ENCODE results near the gene STX3.

- TF ChIP-seq, protein P1, sequence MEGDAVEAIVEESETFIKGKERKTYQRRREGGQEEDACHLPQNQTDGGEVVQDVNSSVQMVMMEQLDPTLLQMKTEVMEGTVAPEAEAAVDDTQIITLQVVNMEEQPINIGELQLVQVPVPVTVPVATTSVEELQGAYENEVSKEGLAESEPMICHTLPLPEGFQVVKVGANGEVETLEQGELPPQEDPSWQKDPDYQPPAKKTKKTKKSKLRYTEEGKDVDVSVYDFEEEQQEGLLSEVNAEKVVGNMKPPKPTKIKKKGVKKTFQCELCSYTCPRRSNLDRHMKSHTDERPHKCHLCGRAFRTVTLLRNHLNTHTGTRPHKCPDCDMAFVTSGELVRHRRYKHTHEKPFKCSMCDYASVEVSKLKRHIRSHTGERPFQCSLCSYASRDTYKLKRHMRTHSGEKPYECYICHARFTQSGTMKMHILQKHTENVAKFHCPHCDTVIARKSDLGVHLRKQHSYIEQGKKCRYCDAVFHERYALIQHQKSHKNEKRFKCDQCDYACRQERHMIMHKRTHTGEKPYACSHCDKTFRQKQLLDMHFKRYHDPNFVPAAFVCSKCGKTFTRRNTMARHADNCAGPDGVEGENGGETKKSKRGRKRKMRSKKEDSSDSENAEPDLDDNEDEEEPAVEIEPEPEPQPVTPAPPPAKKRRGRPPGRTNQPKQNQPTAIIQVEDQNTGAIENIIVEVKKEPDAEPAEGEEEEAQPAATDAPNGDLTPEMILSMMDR (IDR thresholded peaks at IDR 0.05 in 8 of 11, conservative IDR thresholded peaks at IDR 0.05 in 3 of 11), result no peak
- no peak for TF ChIP-seq POLR2A (IDR thresholded peaks at IDR 0.05)
Observed at GRCh38 chr11:59849129-59849528, 94.0 kb downstream of the STX3 start.

Data from spleen (tissue), 7 donors.